Suprapubic skin (tissue), 4 donors: ENCODE measurements around the gene OSBP2.

Experiments
- CTCF ChIP-seq, 2 donors: fragments of 200-600 bp in 1 of 2; fragments of 450-650 bp in 1 of 2; sonication (generic) in 1 of 2; IDR thresholded peaks; one replicate each; pipeline ENCODE4 v1.5.1; 2016 to 2019; ENCODE audit warnings: antibody characterized with exemption in 2 of 2, mild to moderate bottlenecking in 1 of 2, moderate library complexity in 1 of 2
- EP300 ChIP-seq: sonication (generic); formaldehyde crosslinking; IDR thresholded peaks from one replicate; pipeline ENCODE4 v1.6.1; 2017; ENCODE audit warnings: antibody characterized with exemption
- POLR2A ChIP-seq, 2 donors: fragments of 450-650 bp; IDR thresholded peaks; one replicate each; pipeline ENCODE4 v1.6.1; 2017; ENCODE audit warnings: antibody characterized with exemption in 2 of 2, mild to moderate bottlenecking in 2 of 2, moderate library complexity in 2 of 2
- POLR2AphosphoS5 ChIP-seq, 3 donors: sonication (generic); formaldehyde crosslinking; IDR thresholded peaks; one replicate each; pipeline ENCODE4 v1.6.1; 2017; ENCODE audit warnings: antibody characterized with exemption in 3 of 3

GRCh38 chr22:30866811-30867271 lies 172.2 kb downstream of the OSBP2 start:
- TF ChIP-seq CTCF (IDR thresholded peaks at IDR 0.05) (no peak), POLR2AphosphoS5 (IDR thresholded peaks at IDR 0.05) (no peak), POLR2A (IDR thresholded peaks at IDR 0.05) (no peak), EP300 (no peak)
